COR-L47 (cell line): Measurements from ENCODE around the gene GOLGA1.
"Not testable (repeated sequence)": the region's sequence is repeated elsewhere in the genome, so short reads cannot be mapped to it uniquely, and the experiment has no call there.

Experiments used
- DNase-seq: peaks from one replicate; lab custom pipeline; 2025; lab: John Stamatoyannopoulos, UW

The GOLGA1 gene, protein sequence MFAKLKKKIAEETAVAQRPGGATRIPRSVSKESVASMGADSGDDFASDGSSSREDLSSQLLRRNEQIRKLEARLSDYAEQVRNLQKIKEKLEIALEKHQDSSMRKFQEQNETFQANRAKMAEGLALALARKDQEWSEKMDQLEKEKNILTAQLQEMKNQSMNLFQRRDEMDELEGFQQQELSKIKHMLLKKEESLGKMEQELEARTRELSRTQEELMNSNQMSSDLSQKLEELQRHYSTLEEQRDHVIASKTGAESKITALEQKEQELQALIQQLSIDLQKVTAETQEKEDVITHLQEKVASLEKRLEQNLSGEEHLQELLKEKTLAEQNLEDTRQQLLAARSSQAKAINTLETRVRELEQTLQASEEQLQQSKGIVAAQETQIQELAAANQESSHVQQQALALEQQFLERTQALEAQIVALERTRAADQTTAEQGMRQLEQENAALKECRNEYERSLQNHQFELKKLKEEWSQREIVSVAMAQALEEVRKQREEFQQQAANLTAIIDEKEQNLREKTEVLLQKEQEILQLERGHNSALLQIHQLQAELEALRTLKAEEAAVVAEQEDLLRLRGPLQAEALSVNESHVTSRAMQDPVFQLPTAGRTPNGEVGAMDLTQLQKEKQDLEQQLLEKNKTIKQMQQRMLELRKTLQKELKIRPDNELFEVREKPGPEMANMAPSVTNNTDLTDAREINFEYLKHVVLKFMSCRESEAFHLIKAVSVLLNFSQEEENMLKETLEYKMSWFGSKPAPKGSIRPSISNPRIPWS

DNA sequence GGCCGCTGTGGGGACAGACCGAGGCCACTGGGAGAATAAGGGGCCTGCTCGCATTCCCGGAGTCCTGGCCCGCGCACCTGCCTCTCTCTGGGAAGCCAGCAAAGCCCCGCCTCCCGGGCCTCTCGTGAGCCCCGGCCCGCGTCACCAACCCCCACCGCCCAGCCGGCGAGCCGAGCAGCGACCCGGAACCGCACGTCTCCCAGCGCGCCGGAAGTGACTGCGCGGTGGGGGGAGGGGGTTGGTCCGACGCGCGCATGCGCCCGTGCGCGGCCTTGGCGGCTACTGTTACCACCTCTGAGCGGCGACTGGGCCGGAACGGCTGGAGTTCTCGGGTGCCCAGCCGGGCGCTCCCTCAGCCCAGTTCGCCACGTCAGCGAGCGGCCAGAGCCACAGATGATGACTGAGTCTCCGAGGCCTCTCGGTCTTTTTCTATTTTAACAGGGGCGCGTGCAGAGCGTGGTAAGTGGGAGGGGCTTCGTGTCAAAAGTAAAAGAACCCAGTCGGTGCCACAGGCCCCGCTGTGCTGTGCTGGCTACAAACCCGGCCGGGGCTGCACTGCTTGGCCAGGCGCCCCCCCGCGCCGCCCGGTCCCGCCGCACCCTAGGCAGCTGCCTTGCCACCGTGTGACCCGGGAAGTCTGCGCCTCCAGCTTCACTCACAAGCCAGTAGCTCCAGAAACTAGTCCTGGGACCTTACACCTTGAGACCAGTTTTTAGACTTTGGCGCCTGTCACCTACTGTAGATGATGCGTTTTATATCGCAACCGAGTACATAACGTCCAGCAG, at the start of gene GOLGA1:
Gene GOLGA1, minus strand, starts transcription at position 190 of the 785 bp plus-strand sequence. CDS start 2,372 bp downstream, outside the sequence.
- peak; percentile 96 for DNase-seq

DNA sequence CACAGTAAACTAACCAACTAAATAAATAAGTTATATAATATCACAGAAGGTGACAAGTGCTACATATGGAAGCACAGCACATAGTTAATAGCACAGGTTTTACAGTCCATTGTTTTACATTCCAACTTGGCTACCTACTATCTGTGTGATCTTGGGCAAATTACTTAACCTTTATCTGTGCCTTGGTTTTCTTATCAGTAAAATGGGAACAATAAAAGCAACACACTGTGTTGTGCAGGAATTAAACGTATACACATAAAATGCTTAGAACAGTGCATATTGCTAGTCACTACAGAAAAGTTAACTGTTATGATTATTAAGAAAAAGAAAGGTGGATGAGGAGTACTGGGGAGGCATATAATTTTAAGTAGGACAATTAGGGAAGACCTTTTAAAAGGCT, 42.8 kb upstream of the GOLGA1 start:
- no peak for DNase-seq

- DNase-seq = no peak
Measured at GRCh38 chr9:124980431-124980830, 39.5 kb upstream of the GOLGA1 start.

- DNase-seq = no peak
Measured at GRCh38 chr9:124975131-124975530, 34.2 kb upstream of the GOLGA1 start.

- DNase-seq = no peak
Measured at GRCh38 chr9:124973807-124974206, 32.9 kb upstream of the GOLGA1 start.

GRCh38 chr9:124972241-124972770, 31.4 kb upstream of the GOLGA1 start:
- DNase-seq = no peak

DNA sequence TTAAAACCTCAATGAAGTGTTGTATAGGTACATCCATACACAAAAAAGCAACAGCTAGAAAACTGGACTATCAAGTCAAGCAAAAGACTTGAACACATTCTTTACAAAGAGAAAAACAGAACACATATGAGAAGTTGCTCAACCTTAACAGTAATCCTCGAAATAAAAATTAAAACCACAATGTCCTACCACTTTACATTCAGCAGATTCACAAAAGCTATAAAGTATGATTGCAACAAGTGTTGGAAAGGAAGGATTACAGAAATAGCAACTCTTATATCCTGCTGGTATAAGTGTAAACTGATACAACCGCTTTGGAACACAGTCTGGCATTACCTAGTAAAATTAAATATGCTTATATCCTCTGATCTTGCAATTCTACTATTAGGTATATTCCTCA, 28.5 kb upstream of the GOLGA1 start:
- no peak for DNase-seq

GRCh38 chr9:124968238-124968637, 27.4 kb upstream of the GOLGA1 start:
- DNase-seq = no peak

DNA sequence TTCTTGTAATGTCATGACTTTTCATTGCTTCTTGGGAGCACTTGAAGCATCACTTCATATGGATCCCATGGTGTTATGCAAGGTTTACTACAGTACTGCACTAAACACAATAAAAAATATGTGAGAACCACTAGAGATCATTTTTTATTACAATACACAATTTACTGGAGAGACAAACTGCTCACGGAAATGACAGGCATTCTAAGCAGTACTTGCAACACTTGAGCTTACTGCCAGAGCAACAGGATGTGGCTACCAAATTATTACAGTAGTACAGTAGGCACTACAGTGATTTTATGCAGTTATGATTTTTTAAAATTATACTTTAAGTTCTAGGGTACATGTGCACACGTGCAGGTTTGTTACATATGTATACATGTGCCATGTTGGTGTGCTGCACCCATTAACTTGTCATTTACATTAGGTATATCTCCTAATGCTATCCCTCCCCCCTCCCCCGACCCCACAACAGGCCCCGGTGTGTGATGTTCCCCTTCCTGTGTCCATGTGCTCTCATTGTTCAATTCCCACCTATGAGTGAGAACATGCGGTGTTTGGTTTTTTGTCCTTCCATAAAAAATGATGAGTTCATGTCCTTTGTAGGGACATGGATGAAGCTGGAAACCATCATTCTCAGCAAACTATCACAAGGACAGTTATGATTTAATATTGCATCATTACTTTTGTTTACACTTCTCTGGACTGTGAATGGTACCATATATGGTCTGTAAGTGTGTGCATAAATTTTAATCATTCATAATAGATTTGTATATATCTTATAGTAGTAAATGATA, 25.1 kb upstream of the GOLGA1 start:
- DNase-seq = not testable (repeated sequence)

- DNase-seq = no peak
Measured at GRCh38 chr9:124964604-124965003, 23.7 kb upstream of the GOLGA1 start.

DNA sequence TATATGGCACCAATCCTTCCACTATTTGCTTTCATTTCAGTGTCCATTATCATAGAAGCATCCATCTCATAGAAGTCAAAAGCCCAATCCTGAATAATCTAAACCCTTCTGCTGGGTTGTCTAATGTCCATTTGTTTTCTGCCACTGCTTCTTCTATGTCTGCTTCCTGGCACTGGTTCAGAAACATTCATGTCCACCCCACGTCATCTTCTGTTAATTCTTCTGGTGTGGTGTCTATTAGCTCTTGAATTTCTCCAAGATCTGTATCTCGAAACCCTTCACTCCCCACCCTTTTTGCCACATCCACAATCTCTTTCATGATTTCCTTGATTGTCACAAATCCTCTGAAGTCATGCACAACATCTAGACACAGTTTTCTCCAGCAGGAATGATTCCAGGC, 23.2 kb upstream of the GOLGA1 start:
- DNase-seq = no peak

- DNase-seq = no peak
Measured at GRCh38 chr9:124960409-124960752, 19.5 kb upstream of the GOLGA1 start.

- DNase-seq = not testable (repeated sequence)
Measured at GRCh38 chr9:124959671-124960408, 19.0 kb upstream of the GOLGA1 start.

DNA sequence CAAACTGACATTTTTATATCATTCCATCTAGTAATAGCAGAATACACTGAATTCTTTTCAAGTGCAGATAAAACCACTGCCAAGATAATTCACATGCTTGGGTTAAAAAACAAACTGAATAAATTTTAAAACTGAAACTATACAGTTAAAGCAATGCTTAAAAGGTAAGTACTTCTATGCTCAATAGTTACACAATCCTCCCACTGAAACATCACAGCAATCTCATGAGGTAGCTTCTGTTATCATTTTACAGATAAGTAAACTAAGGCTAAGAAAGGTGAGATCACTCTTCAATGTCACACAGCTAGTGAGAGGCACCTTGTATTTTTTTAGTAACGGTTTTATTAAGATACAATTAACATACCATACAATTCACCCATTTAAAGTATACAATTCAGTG, 13.4 kb upstream of the GOLGA1 start:
- DNase-seq = no peak

- DNase-seq = no peak
Measured at GRCh38 chr9:124950050-124950718, 9.3 kb upstream of the GOLGA1 start.

DNA sequence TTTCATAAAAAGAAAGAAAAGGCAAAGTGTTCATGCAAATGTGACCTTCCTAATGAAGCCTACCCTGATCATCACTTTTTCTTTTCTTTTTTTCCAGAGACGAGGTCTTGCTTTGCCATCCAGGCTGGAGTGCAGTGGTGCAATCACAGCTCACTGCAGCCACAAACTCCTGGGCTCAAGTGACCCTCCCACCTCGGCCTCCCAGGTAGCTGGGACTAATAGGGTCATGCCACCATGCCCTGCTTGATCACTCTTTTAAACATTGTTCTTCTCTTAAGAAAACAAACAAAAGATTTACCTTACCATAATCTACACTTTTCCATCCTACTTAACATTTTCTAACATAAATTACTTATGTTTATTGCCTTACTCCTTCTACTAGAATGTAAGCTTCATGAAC, 8.5 kb upstream of the GOLGA1 start:
- DNase-seq = no peak

- DNase-seq = no peak
Measured at GRCh38 chr9:124947727-124948391, 7.0 kb upstream of the GOLGA1 start.

DNA sequence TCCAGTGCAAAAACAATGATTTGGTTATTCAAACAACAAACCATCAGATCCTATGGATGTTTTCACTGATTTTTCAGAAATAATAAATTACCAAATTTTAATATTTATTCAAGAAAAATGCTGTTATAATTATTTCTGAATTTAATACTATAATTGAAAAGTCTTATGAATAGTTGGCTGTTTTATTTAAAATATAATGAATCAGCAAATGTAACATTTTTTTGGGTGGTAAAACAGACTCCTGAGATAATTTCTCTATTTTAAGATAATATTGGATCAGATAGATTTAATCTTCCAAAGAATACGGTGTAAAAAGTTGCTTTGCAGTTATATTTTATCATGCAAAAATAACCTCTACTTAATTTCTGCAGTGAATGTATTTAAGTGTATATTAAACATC, 5.3 kb upstream of the GOLGA1 start:
- no peak for DNase-seq

DNA sequence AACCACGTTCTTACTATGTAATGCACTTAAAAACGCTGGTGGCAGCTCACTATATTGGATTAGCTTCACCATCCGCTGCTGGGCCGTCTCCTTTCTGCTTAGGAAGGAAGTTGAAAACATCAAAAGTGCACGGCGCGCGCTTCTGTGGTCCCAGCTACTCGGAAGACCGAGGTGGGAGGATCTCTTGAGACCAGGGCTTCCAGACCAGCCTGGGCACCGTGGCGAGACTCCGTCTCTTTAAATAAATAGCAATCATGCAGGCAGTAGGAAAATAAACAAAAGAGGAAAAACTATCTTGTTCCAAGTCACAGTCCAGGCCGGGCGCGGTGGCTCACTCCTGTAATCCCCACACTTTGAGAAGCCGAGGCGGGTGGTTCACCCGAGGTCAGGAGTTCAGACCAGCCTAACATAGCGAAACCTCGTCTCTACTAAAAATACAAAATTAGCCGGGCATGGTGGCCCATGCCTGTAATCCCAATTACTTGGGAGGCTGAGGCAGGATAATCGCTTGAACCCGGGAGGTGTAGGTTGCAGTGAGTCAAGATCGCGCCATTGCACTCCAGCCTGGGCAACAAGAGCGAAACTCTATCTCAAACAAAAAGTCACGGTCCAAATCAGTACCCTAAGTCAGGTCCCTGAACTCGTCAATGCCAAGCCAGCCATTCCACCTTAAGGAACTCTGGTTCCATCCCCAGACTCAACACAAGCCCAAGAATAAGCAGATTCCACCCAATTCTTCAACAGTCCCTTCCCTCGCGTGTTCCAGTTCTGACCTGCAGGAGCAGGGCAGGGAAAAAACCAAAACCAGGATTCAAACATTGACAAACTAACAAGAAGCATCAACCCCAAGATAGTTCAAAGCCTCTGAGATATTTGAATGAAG, 1.0 kb upstream of the GOLGA1 start:
- DNase-seq = no peak
